ENCODE data around the gene MYO3A.

DNA sequence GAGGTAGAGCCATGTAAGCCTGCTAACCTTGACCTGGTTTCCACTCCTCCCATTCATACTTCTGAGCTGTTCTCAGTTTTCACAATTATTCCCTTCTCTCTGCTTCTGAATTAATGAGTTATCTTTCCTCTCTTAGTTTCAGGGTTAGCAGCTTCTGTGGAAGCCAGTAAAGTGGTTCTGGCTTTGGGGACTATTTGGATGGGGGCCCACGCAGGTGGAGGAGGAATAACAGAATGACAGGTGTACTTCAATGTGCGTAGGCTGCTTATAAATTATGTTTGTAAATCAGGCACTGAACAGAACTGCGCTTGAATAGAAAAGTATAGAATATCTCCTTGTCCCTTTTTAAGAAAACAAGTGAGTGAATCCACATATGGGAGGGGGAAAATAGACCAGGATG, 153.6 kb downstream of the MYO3A start:
- TF ChIP-seq, protein P1, sequence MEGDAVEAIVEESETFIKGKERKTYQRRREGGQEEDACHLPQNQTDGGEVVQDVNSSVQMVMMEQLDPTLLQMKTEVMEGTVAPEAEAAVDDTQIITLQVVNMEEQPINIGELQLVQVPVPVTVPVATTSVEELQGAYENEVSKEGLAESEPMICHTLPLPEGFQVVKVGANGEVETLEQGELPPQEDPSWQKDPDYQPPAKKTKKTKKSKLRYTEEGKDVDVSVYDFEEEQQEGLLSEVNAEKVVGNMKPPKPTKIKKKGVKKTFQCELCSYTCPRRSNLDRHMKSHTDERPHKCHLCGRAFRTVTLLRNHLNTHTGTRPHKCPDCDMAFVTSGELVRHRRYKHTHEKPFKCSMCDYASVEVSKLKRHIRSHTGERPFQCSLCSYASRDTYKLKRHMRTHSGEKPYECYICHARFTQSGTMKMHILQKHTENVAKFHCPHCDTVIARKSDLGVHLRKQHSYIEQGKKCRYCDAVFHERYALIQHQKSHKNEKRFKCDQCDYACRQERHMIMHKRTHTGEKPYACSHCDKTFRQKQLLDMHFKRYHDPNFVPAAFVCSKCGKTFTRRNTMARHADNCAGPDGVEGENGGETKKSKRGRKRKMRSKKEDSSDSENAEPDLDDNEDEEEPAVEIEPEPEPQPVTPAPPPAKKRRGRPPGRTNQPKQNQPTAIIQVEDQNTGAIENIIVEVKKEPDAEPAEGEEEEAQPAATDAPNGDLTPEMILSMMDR (IDR thresholded peaks at IDR 0.05) = no peak
- TF ChIP-seq POLR2AphosphoS5 (IDR thresholded peaks at IDR 0.05; ENCODE audit: low read depth, low read length) (no peak), TCF7L2 (IDR thresholded peaks at IDR 0.05; ENCODE audit: low read depth, low read length) (no peak), SIN3A (IDR thresholded peaks at IDR 0.05; ENCODE audit: borderline replicate concordance, insufficient read depth, low read depth, low read length) (no peak)
- TF ChIP-seq, protein P2, sequence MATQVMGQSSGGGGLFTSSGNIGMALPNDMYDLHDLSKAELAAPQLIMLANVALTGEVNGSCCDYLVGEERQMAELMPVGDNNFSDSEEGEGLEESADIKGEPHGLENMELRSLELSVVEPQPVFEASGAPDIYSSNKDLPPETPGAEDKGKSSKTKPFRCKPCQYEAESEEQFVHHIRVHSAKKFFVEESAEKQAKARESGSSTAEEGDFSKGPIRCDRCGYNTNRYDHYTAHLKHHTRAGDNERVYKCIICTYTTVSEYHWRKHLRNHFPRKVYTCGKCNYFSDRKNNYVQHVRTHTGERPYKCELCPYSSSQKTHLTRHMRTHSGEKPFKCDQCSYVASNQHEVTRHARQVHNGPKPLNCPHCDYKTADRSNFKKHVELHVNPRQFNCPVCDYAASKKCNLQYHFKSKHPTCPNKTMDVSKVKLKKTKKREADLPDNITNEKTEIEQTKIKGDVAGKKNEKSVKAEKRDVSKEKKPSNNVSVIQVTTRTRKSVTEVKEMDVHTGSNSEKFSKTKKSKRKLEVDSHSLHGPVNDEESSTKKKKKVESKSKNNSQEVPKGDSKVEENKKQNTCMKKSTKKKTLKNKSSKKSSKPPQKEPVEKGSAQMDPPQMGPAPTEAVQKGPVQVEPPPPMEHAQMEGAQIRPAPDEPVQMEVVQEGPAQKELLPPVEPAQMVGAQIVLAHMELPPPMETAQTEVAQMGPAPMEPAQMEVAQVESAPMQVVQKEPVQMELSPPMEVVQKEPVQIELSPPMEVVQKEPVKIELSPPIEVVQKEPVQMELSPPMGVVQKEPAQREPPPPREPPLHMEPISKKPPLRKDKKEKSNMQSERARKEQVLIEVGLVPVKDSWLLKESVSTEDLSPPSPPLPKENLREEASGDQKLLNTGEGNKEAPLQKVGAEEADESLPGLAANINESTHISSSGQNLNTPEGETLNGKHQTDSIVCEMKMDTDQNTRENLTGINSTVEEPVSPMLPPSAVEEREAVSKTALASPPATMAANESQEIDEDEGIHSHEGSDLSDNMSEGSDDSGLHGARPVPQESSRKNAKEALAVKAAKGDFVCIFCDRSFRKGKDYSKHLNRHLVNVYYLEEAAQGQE (IDR thresholded peaks at IDR 0.05; ENCODE audit: insufficient read depth in 1 of 2, low read depth in 2 of 2, low read length in 1 of 2) = no peak
